KMS-11 (cell line): ENCODE measurements around the gene ERVV-1.

Experiments used
- H2AFZ ChIP-seq: fragments of 200-600 bp; sonication (generic); 2 replicates; pipeline ENCODE4 v1.6.1; 2016; ENCODE audit warnings: antibody characterized with exemption, mixed run types, low read depth
- H3K27ac ChIP-seq: fragments of 200-600 bp; sonication (generic); 2 replicates; pipeline ENCODE4 v1.6.1; 2016; ENCODE audit warnings: mild to moderate bottlenecking, mixed run types
- H3K27me3 ChIP-seq: fragments of 200-600 bp; sonication (generic); 2 replicates; pipeline ENCODE4 v1.6.1; 2017; ENCODE audit warnings: mild to moderate bottlenecking, low read depth, mixed run types, moderate library complexity; ENCODE audit not compliant: insufficient read depth
- H3K36me3 ChIP-seq: fragments of 200-600 bp; sonication (generic); 2 replicates; pipeline ENCODE4 v1.6.1; 2017; ENCODE audit warnings: mild to moderate bottlenecking, mixed run types; ENCODE audit not compliant: insufficient read depth
- H3K4me1 ChIP-seq: fragments of 200-600 bp; sonication (generic); 2 replicates; pipeline ENCODE4 v1.6.1; 2016; ENCODE audit warnings: mild to moderate bottlenecking, low read depth, mixed run types; ENCODE audit not compliant: poor library complexity, severe bottlenecking
- H3K4me2 ChIP-seq: fragments of 200-600 bp; sonication (generic); 2 replicates; pipeline ENCODE4 v1.7.0; 2016; ENCODE audit warnings: mild to moderate bottlenecking, mixed run types
- H3K4me3 ChIP-seq: fragments of 200-600 bp; sonication (generic); IDR thresholded peaks from 2 replicates; pipeline ENCODE4 v1.6.1; 2017; ENCODE audit warnings: low read depth, low read length, mixed read lengths; ENCODE audit not compliant: insufficient read depth
- H3K79me2 ChIP-seq: fragments of 200-600 bp; sonication (generic); 2 replicates; pipeline ENCODE4 v1.6.1; 2016; ENCODE audit warnings: low read depth, mixed run types; ENCODE audit not compliant: insufficient read depth
- H3K9ac ChIP-seq: fragments of 200-600 bp; sonication (generic); 2 replicates; pipeline ENCODE4 v1.6.1; 2016; ENCODE audit warnings: mild to moderate bottlenecking, mixed run types
- H4K20me1 ChIP-seq: fragments of 200-600 bp; sonication (generic); 2 replicates; pipeline ENCODE4 v1.6.1; 2016; ENCODE audit warnings: mild to moderate bottlenecking, mixed run types; ENCODE audit not compliant: insufficient read depth
- TF ChIP-seq, protein P1 (sequence below): fragments of 200-600 bp; sonication (generic); conservative IDR thresholded peaks from 2 replicates; pipeline ENCODE4 v1.6.1; 2017; ENCODE audit warnings: low read depth, mild to moderate bottlenecking, antibody characterized with exemption, low read length, moderate library complexity, mixed read lengths

ERVV-1 gene

DNA sequence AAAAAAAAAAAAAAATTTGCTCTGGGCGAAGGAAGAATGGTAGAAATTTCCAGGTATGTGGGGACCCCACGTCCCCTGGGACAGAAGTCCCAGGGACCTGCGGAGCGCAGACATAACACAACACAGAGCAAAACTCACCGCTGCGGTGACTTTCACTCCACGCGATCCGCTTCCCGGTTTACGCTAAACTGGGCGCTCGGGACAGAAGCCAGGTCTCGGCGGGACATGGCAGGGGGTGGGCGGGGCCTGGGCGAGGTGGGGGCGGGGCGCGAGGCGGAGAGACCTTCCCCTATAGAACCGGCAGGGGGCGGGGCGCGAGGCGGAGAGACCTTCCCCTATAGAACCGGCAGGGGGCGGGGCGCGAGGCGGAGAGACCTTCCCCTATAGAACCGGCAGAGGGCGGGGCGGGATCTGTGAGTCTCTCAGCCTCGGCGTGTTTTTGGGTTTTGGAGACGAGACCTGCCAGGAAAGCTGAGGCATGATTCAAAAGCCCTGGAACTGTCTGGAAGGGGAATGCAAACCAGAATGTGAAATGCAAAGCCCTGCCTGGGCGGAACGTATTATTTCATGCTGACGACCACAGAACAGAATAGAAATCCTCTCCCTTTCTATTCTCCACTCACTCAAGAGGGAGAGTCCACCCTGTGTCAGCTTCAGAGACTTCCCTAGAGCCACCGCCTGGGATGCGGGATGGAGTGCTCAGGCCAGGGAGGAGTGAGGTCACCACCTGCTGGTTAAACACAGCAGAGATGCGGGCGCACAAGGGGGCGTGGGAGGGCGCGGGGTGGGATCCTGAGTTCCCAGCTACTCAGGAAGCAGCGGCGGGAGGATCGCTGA is 20.2 kb upstream of the ERVV-1 start:
- Histone ChIP-seq H4K20me1 (no peaks in the 10 kb centered on the region), H3K27me3 (0 out of 2 replicates have a peak, but pooled peaks cover under 1% of the 10 kb centered on the region), H3K79me2 (no peaks in the 10 kb centered on the region), H2AFZ (no peak overlapping the region), H3K27ac (no peak overlapping the region), H3K4me2 (no peak overlapping the region), H3K4me1 (no peaks in the 10 kb centered on the region), H3K36me3 (no peaks in the 10 kb centered on the region), H3K9ac (no peak overlapping the region), H3K4me3 (no peak overlapping the region)
- TF ChIP-seq, protein P1, sequence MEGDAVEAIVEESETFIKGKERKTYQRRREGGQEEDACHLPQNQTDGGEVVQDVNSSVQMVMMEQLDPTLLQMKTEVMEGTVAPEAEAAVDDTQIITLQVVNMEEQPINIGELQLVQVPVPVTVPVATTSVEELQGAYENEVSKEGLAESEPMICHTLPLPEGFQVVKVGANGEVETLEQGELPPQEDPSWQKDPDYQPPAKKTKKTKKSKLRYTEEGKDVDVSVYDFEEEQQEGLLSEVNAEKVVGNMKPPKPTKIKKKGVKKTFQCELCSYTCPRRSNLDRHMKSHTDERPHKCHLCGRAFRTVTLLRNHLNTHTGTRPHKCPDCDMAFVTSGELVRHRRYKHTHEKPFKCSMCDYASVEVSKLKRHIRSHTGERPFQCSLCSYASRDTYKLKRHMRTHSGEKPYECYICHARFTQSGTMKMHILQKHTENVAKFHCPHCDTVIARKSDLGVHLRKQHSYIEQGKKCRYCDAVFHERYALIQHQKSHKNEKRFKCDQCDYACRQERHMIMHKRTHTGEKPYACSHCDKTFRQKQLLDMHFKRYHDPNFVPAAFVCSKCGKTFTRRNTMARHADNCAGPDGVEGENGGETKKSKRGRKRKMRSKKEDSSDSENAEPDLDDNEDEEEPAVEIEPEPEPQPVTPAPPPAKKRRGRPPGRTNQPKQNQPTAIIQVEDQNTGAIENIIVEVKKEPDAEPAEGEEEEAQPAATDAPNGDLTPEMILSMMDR: no peak

DNA sequence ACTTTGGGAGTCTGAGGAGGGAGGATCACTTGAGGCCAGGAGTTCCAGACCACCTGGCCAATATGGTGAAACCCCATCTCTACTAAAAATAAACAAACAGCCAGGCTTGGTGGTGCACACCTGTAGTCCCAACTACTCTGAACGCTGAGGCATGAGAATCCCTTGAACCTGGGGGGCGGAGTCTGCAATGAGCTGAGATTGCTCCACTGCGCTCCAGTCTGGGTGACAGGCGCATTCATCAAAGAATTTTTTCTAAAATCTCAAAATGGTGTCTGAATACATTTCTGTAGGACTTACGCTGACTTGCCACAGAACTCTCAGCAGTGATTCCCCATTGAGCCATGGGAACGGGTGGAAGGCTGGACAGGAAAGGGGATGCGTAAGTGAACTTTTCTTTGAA is 18.0 kb upstream of the ERVV-1 start:
- Histone ChIP-seq H3K36me3 (no peaks in the 10 kb centered on the region), H3K9ac (no peak overlapping the region), H3K27ac (no peak overlapping the region), H3K4me2 (no peak overlapping the region), H3K4me3 (no peak overlapping the region), H3K4me1 (no peaks in the 10 kb centered on the region), H3K79me2 (no peaks in the 10 kb centered on the region), H3K27me3 (0 out of 2 replicates have a peak, but pooled peaks cover 2% of the 10 kb centered on the region), H4K20me1 (no peaks in the 10 kb centered on the region), H2AFZ (no peak overlapping the region)
- TF ChIP-seq, protein P1: no peak

DNA sequence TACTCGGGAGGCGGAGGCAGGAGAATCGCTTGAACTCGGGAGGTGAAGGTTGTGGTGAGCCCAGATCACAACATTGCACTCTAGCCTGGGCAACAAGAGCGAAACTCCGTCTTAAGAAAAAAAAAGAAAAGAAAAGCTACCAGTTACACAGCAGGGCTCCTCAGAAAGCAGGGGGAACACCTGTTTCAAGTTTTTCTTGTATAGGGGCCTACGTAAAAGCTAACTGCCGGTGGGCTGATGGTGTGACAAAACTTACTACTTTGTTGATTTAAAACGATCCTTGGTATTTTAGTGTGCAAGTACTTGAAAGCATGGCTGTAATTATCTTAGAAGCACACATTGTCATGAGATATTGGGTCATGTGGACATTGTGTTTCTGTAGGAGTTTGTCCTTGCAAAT is 15.7 kb upstream of the ERVV-1 start:
- no peak overlapping the region for H2AFZ ChIP-seq
- no peaks in the 10 kb centered on the region for H4K20me1 ChIP-seq
- H3K4me3 ChIP-seq: no peak overlapping the region
- no peaks in the 10 kb centered on the region for H3K4me1 ChIP-seq
- H3K4me2 ChIP-seq: no peak overlapping the region
- H3K27me3 ChIP-seq: 0 out of 2 replicates have a peak, but pooled peaks cover 2% of the 10 kb centered on the region
- no peaks in the 10 kb centered on the region for H3K79me2 ChIP-seq
- no peaks in the 10 kb centered on the region for H3K36me3 ChIP-seq
- no peak overlapping the region for H3K9ac ChIP-seq
- no peak overlapping the region for H3K27ac ChIP-seq
- TF ChIP-seq, protein P1: no peak

DNA sequence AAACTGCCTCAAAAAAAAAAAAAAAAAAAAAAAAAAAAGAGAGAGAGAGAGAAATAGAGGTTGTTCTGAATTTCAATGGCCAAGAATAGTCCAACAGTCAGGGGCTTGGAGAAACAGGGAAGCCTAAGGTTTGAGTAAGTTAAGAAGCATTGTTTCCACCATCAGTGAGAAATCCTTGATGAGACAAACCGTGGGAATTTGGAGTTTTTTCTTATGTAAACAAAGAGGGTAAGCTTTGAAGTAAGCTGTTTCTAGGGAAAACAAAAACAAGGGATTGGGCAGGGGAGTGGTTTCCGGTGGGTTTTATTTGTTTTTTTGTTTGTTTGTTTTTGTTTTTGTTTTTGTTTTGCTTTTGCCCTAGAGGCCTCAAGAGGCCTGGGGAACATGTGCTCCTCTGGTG is 11.2 kb upstream of the ERVV-1 start:
- no peak overlapping the region for H3K9ac ChIP-seq
- no peak overlapping the region for H3K4me3 ChIP-seq
- no peaks in the 10 kb centered on the region for H4K20me1 ChIP-seq
- no peak overlapping the region for H3K4me2 ChIP-seq
- TF ChIP-seq, protein P1: no peak
- no peaks in the 10 kb centered on the region for H3K4me1 ChIP-seq
- 0 out of 2 replicates have a peak, but pooled peaks cover 2% of the 10 kb centered on the region for H3K27me3 ChIP-seq
- H3K79me2 ChIP-seq: no peaks in the 10 kb centered on the region
- H3K36me3 ChIP-seq: no peaks in the 10 kb centered on the region
- H3K27ac ChIP-seq: no peak overlapping the region
- H2AFZ ChIP-seq: no peak overlapping the region
